Upper lobe of left lung (tissue), 6 donors: Measurements from ENCODE around the gene EIF4G3. TPM values are rescaled to one million over a fixed set of nuclear protein-coding genes. Genes with fewer than 3 reads are reported as not detected.
"Not testable (repeated sequence)": the region's sequence is repeated elsewhere in the genome, so short reads cannot be mapped to it uniquely, and the experiment has no call there.

Experiments
- ATAC-seq, 2 donors: fragments of 200-7000 bp; cut with Tn5 transposase; one replicate each; pipeline ENCODE4 v1.9.1; 2022; ENCODE audit warnings: mild to moderate bottlenecking in 2 of 2, moderate library complexity in 2 of 2; ENCODE audit not compliant: low FRiP score in 2 of 2
- DNase-seq, 2 donors: peaks; one replicate each; pipeline ENCODE4 v3.0.0-alpha.2; 2019 to 2020
- H3K27ac ChIP-seq, 4 donors: fragments of 200-600 bp; sonication (generic); one replicate each; pipeline ENCODE4 v1.5.1; 2016 to 2019
- H3K27me3 ChIP-seq, 4 donors: fragments of 200-600 bp; sonication (generic); one replicate each; pipeline ENCODE4 v1.5.1; 2017 to 2019
- H3K36me3 ChIP-seq, 4 donors: fragments of 200-600 bp; sonication (generic); one replicate each; pipeline ENCODE4 v1.5.1; 2016 to 2019
- H3K4me1 ChIP-seq, 4 donors: fragments of 200-600 bp; sonication (generic); one replicate each; pipeline ENCODE4 v1.5.1; 2018 to 2019
- H3K4me3 ChIP-seq, 4 donors: fragments of 200-600 bp; sonication (generic); one replicate each; pipeline ENCODE4 v1.5.1; 2017 to 2019; ENCODE audit warnings: mild to moderate bottlenecking in 2 of 4, moderate library complexity in 1 of 4
- H3K9me3 ChIP-seq, 4 donors: fragments of 200-600 bp; sonication (generic); one replicate each; pipeline ENCODE4 v1.5.1; 2018 to 2019
- EP300 ChIP-seq, 4 donors: sonication (generic); formaldehyde crosslinking; IDR thresholded peaks; one replicate each; pipeline ENCODE4 v1.5.1; 2017; ENCODE audit warnings: antibody characterized with exemption in 4 of 4, control low read depth in 2 of 4
- POLR2A ChIP-seq, 4 donors: fragments of 450-650 bp; IDR thresholded peaks; one replicate each; pipeline ENCODE4 v1.5.1; 2016 to 2017; ENCODE audit warnings: antibody characterized with exemption in 4 of 4, mild to moderate bottlenecking in 2 of 4
- POLR2AphosphoS5 ChIP-seq, 2 donors: sonication (generic); formaldehyde crosslinking; IDR thresholded peaks; one replicate each; pipeline ENCODE4 v1.5.1; 2017; ENCODE audit warnings: antibody characterized with exemption in 2 of 2
- WGBS, 2 donors: methylation state at CpG; one replicate each; pipeline ENCODE4 v1.1.5; 2017 to 2018; 5-methylcytosine and 5-hydroxymethylcytosine counted together
- total RNA-seq, 6 donors: library from RNA; depleted of rRNA in 4 of 6; stranded (reverse); fragments of >200 nt in 4 of 6; gene quantifications; one replicate each; pipeline versions ENCODE4 v1.1.0 to v1.2.1, GENCODE V29; 2016 to 2021
- TF ChIP-seq, protein P1 (sequence below), 6 experiments: fragments of 450-650 bp in 4 of 6; fragments of 200-600 bp in 2 of 6; sonication (generic) in 2 of 6; IDR thresholded peaks; one replicate each; pipeline ENCODE4 v1.5.1; 2016 to 2019; ENCODE audit warnings: antibody characterized with exemption in 6 of 6
- donor health status: DM: no; HTN: no; CAD: no; lungs with moderate emphysema.
- donor health status: DM: no; HTN: yes; CAD: no; lungs with severe emphysema.

The EIF4G3 gene
- total RNA-seq, 6 donors from 2014 or later, result 23.7 to 75.4 (median 38.3) TPM

GRCh38 chr1:20854529-20854928 is 322.2 kb downstream of the EIF4G3 start:
- TF ChIP-seq POLR2A (IDR thresholded peaks at IDR 0.05) (no peak), EP300 (IDR thresholded peaks at IDR 0.05) (no peak), POLR2AphosphoS5 (IDR thresholded peaks at IDR 0.05) (no peak)
- TF ChIP-seq, protein P1, sequence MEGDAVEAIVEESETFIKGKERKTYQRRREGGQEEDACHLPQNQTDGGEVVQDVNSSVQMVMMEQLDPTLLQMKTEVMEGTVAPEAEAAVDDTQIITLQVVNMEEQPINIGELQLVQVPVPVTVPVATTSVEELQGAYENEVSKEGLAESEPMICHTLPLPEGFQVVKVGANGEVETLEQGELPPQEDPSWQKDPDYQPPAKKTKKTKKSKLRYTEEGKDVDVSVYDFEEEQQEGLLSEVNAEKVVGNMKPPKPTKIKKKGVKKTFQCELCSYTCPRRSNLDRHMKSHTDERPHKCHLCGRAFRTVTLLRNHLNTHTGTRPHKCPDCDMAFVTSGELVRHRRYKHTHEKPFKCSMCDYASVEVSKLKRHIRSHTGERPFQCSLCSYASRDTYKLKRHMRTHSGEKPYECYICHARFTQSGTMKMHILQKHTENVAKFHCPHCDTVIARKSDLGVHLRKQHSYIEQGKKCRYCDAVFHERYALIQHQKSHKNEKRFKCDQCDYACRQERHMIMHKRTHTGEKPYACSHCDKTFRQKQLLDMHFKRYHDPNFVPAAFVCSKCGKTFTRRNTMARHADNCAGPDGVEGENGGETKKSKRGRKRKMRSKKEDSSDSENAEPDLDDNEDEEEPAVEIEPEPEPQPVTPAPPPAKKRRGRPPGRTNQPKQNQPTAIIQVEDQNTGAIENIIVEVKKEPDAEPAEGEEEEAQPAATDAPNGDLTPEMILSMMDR (IDR thresholded peaks at IDR 0.05), result no peak
- no peaks in the 10 kb centered on the region for H3K9me3 ChIP-seq
- H3K4me3 ChIP-seq, result no peak overlapping the region
- no peak for DNase-seq
- H3K27me3 ChIP-seq, result no peaks in the 10 kb centered on the region
- H3K36me3 ChIP-seq, result peaks cover under 1 to 91% (median 21%) of the 10 kb centered on the region in 4 donors
- no peak for ATAC-seq
- WGBS, 2 donors, result 95 to 96% methylated on average over 4 of the region's 4 CpGs
- no peaks in the 10 kb centered on the region for H3K4me1 ChIP-seq
- H3K27ac ChIP-seq, result no peak overlapping the region

GRCh38 chr1:20851791-20852190 is 324.9 kb downstream of the EIF4G3 start:
- ATAC-seq (peak in 1 of 2 donors; percentile 73), DNase-seq (peak in 1 of 2 donors; percentile 71)
- H3K9me3 ChIP-seq, H3K4me1 ChIP-seq, H3K4me3 ChIP-seq, H3K27me3 ChIP-seq: not testable (repeated sequence)
- peaks cover 0 to 88% (median 12%) of the 10 kb centered on the region in 4 donors for H3K36me3 ChIP-seq
- H3K27ac ChIP-seq, result peak overlapping the region in 1 of 4 donors; percentile 60
- 51 to 83% methylated on average over 8 of the region's 8 CpGs for WGBS, 2 donors

GRCh38 chr1:20850021-20850420 is 326.7 kb downstream of the EIF4G3 start:
- H3K36me3 ChIP-seq, result peaks cover 0 to 76% (median 12%) of the 10 kb centered on the region in 4 donors
- ATAC-seq, result no peak
- DNase-seq, result no peak
- H3K9me3 ChIP-seq, result no peaks in the 10 kb centered on the region
- H3K4me3 ChIP-seq, result no peak overlapping the region
- H3K4me1 ChIP-seq, result peaks cover 0 to 2% (median 0%) of the 10 kb centered on the region in 4 donors
- WGBS, 2 donors, result 90 to 94% methylated on average over 3 of the region's 3 CpGs
- no peak overlapping the region for H3K27ac ChIP-seq
- no peaks in the 10 kb centered on the region for H3K27me3 ChIP-seq
- TF ChIP-seq POLR2A (IDR thresholded peaks at IDR 0.05), result no peak
- no peak for TF ChIP-seq EP300 (IDR thresholded peaks at IDR 0.05)
- TF ChIP-seq POLR2AphosphoS5 (IDR thresholded peaks at IDR 0.05), result no peak
- TF ChIP-seq, protein P1 (IDR thresholded peaks at IDR 0.05), result no peak

DNA sequence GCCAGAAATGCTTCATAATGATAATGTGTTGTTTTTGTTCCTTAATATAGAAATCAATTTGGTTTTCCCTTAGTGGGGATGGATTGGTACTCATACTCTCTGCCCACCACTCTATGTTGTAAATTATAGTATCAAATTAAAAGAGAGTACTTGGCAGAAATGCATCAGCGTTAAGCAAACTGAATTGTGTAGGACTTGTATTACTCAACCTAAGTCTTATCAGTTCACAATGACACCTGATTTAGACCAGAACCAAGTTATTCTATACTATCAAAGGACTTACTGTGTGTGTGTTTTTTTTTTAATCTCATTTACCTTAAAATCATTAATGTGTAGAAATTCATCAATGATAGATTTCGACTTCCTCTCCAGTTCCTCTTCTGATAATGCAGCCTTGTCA is 327.6 kb downstream of the EIF4G3 start:
- Histone ChIP-seq H3K9me3 (no peaks in the 10 kb centered on the region), H3K36me3 (peaks cover 0 to 67% (median 9%) of the 10 kb centered on the region in 4 donors), H3K27me3 (no peaks in the 10 kb centered on the region), H3K4me3 (no peak overlapping the region), H3K27ac (no peak overlapping the region), H3K4me1 (peaks cover 0 to 2% (median 0%) of the 10 kb centered on the region in 4 donors)
- TF ChIP-seq, protein P1 (IDR thresholded peaks at IDR 0.05), result no peak
- no peak for TF ChIP-seq POLR2AphosphoS5 (IDR thresholded peaks at IDR 0.05)
- TF ChIP-seq POLR2A (IDR thresholded peaks at IDR 0.05), result no peak
- no peak for TF ChIP-seq EP300 (IDR thresholded peaks at IDR 0.05)
- WGBS, 2 donors, result 83 to 85% methylated on average over 2 of the region's 2 CpGs
- ATAC-seq (no peak), DNase-seq (no peak)

DNA sequence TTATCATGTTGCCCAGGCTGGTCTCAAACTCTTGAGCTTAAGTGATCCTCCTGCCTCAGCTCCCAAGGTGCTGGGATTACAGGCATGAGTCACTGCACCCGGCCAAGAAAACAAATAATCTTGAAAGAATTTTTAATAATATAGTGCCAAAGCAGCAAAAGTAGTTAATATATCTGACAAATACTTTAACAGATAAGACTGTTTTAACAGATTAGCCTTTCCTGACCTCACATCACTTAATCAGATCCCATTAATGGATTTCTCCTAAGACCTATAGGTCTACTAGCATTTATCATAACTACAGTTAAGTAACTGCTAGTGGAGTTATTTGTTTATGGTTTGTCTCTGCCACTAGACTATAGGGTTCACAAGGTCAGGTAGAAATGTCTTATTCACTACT is 328.5 kb downstream of the EIF4G3 start:
- no peak overlapping the region for H3K4me3 ChIP-seq
- H3K4me1 ChIP-seq, result peaks cover 0 to 2% (median 0%) of the 10 kb centered on the region in 4 donors
- H3K36me3 ChIP-seq, result peaks cover 0 to 57% (median 5%) of the 10 kb centered on the region in 4 donors
- H3K9me3 ChIP-seq, result no peaks in the 10 kb centered on the region
- DNase-seq (no peak), ATAC-seq (no peak)
- H3K27ac ChIP-seq, result no peak overlapping the region
- WGBS, 2 donors, result 63 to 71% methylated on average over 1 of the region's 1 CpG
- no peak for TF ChIP-seq EP300 (IDR thresholded peaks at IDR 0.05)
- TF ChIP-seq, protein P1 (IDR thresholded peaks at IDR 0.05), result no peak
- no peak for TF ChIP-seq POLR2AphosphoS5 (IDR thresholded peaks at IDR 0.05)
- TF ChIP-seq POLR2A (IDR thresholded peaks at IDR 0.05), result no peak
- no peaks in the 10 kb centered on the region for H3K27me3 ChIP-seq
